Endodermal cell (in vitro differentiated cells): ENCODE results near the gene AATF. TPM values are rescaled to one million over a fixed set of nuclear protein-coding genes. Genes with fewer than 3 reads are reported as not detected.

Experiments
- DNase-seq: peaks from one replicate; pipeline ENCODE4 v3.0.0-alpha.2; 2017
- H3K27ac ChIP-seq: 2 replicates; pipeline ENCODE4 v1.5.1; 2013; ENCODE audit warnings: mild to moderate bottlenecking, low read depth, low read length, moderate library complexity
- H3K27me3 ChIP-seq: 2 replicates; pipeline ENCODE4 v1.6.1; 2013; ENCODE audit warnings: mild to moderate bottlenecking, low read length, moderate library complexity; ENCODE audit not compliant: insufficient read depth, control insufficient read depth, poor library complexity, severe bottlenecking
- H3K36me3 ChIP-seq: 2 replicates; pipeline ENCODE4 v1.7.0; 2013; ENCODE audit warnings: mild to moderate bottlenecking, low read length, moderate library complexity; ENCODE audit not compliant: control insufficient read depth, insufficient read depth
- H3K4me1 ChIP-seq: one replicate; pipeline ENCODE4 v1.7.0; 2013; ENCODE audit warnings: low read length; ENCODE audit not compliant: control insufficient read depth, insufficient read depth
- H3K4me3 ChIP-seq: 2 replicates; pipeline ENCODE4 v1.5.1; 2013; ENCODE audit warnings: mild to moderate bottlenecking, low read length, moderate library complexity
- H3K9ac ChIP-seq: 2 replicates; pipeline ENCODE4 v1.6.1; 2013; ENCODE audit warnings: mild to moderate bottlenecking, low read length, moderate library complexity; ENCODE audit not compliant: poor library complexity, severe bottlenecking; ENCODE audit errors: extremely low read depth
- H3K9me3 ChIP-seq: 2 replicates; pipeline ENCODE4 v1.6.1; 2013; ENCODE audit warnings: mild to moderate bottlenecking, low read length, moderate library complexity; ENCODE audit not compliant: control insufficient read depth
- H3K27ac Mint-ChIP-seq: 2 replicates; pipeline ENCODE4 v1.8.0; 2020; ENCODE audit warnings: mixed read lengths
- H3K27me3 Mint-ChIP-seq: 2 replicates; pipeline ENCODE4 v1.8.0; 2021; ENCODE audit warnings: mild to moderate bottlenecking, mixed read lengths; ENCODE audit not compliant: insufficient read depth
- H3K36me3 Mint-ChIP-seq: 2 replicates; pipeline ENCODE4 v1.8.0; 2020; ENCODE audit warnings: low read depth, mixed read lengths
- H3K4me1 Mint-ChIP-seq: 2 replicates; pipeline ENCODE4 v1.8.0; 2020; ENCODE audit warnings: mixed read lengths
- H3K4me3 Mint-ChIP-seq: 2 replicates; pipeline ENCODE4 v1.8.0; 2020; ENCODE audit warnings: mild to moderate bottlenecking, moderate library complexity, mixed read lengths
- H3K9me3 Mint-ChIP-seq: 2 replicates; pipeline ENCODE4 v1.8.0; 2020; ENCODE audit warnings: mild to moderate bottlenecking, mixed read lengths
- CTCF ChIP-seq: fragments of 200-600 bp; sonication (generic); conservative IDR thresholded peaks from 2 replicates; pipeline ENCODE4 v1.5.0; 2021; ENCODE audit warnings: antibody characterized with exemption, mild to moderate bottlenecking
- WGBS, 2 experiments: methylation state at CpG; one replicate each; pipeline versions ENCODE4 v1.1.5 to v1.1.7; 2013; ENCODE audit warnings: missing lambda C conversion rate in 2 of 2, mixed read lengths in 1 of 2; ENCODE audit not compliant: insufficient coverage in 1 of 2, insufficient read length in 1 of 2; 5-methylcytosine and 5-hydroxymethylcytosine counted together
- total RNA-seq, 2 donors: library from RNA; stranded (reverse); fragmentation: NEBNext Ultra II Directional in 1 of 2; extraction: Animal tissue kit (Norgen Biotek cat#: 25700) in 1 of 2; gene quantifications; 2 replicates in 1 of 2; 3 replicates in 1 of 2; pipeline ENCODE4 v1.2.1, GENCODE V29; 2021

Gene AATF
- total RNA-seq, 2 donors from 2014 or later = 90.7 TPM

GRCh38 chr17:37094391-37094790 lies 145.6 kb downstream of the AATF start:
- H3K27me3 ChIP-seq = no peaks in the 10 kb centered on the region
- Mint-ChIP-seq H3K36me3 (peaks cover 54% of the 10 kb centered on the region), H3K4me1 (peaks cover 36% of the 10 kb centered on the region), H3K27ac (no peak overlapping the region), H3K27me3 (no peaks in the 10 kb centered on the region), H3K4me3 (no peak overlapping the region), H3K9me3 (no peaks in the 10 kb centered on the region)
- no peak for DNase-seq
- H3K9me3 ChIP-seq = no peaks in the 10 kb centered on the region
- 83 to 87% methylated on average over 4 of the region's 4 CpGs for WGBS, 2 experiments
- no peak overlapping the region for H3K4me3 ChIP-seq
- H3K36me3 ChIP-seq = peaks cover 43% of the 10 kb centered on the region
- no peak overlapping the region for H3K9ac ChIP-seq
- TF ChIP-seq CTCF = no peak
- peaks cover 8% of the 10 kb centered on the region for H3K4me1 ChIP-seq
- no peak overlapping the region for H3K27ac ChIP-seq

GRCh38 chr17:37096071-37096470 lies 147.3 kb downstream of the AATF start:
- 92 to 100% methylated on average over 1 to 2 of the region's 2 CpGs for WGBS, 2 experiments
- H3K9me3 Mint-ChIP-seq = no peaks in the 10 kb centered on the region

GRCh38 chr17:37097154-37097553 lies 148.4 kb downstream of the AATF start:
- H3K9me3 Mint-ChIP-seq = no peaks in the 10 kb centered on the region
- no peak for TF ChIP-seq CTCF

More at GRCh38 chr17:37096071-37096470, 147.3 kb downstream of the AATF start:
- Mint-ChIP-seq H3K27ac (no peak overlapping the region), H3K27me3 (no peaks in the 10 kb centered on the region), H3K4me1 (peaks cover 22% of the 10 kb centered on the region), H3K4me3 (no peak overlapping the region), H3K36me3 (peaks cover 57% of the 10 kb centered on the region)
- no peak overlapping the region for H3K27ac ChIP-seq
- DNase-seq = no peak
- no peak overlapping the region for H3K9ac ChIP-seq
- H3K4me3 ChIP-seq = no peak overlapping the region
- peaks cover 51% of the 10 kb centered on the region for H3K36me3 ChIP-seq
- H3K9me3 ChIP-seq = no peaks in the 10 kb centered on the region
- no peaks in the 10 kb centered on the region for H3K27me3 ChIP-seq
- peaks cover 7% of the 10 kb centered on the region for H3K4me1 ChIP-seq
- no peak for TF ChIP-seq CTCF

More at GRCh38 chr17:37097154-37097553, 148.4 kb downstream of the AATF start:
- Histone ChIP-seq H3K27ac (no peak overlapping the region), H3K4me3 (no peak overlapping the region), H3K9me3 (no peaks in the 10 kb centered on the region), H3K9ac (no peak overlapping the region), H3K4me1 (no peaks in the 10 kb centered on the region), H3K27me3 (no peaks in the 10 kb centered on the region), H3K36me3 (peaks cover 59% of the 10 kb centered on the region)
- H3K27ac Mint-ChIP-seq = no peak overlapping the region
- DNase-seq = no peak
- peaks cover 62% of the 10 kb centered on the region for H3K36me3 Mint-ChIP-seq
- no peak overlapping the region for H3K4me3 Mint-ChIP-seq
- H3K4me1 Mint-ChIP-seq = peaks cover 15% of the 10 kb centered on the region
- WGBS, 2 experiments = 86 to 89% methylated on average over 1 to 2 of the region's 2 CpGs
- H3K27me3 Mint-ChIP-seq = no peaks in the 10 kb centered on the region
